Glutamatergic neuron (in vitro differentiated cells): ENCODE data around the gene IRS1. TPM values are rescaled to one million over a fixed set of nuclear protein-coding genes. Genes with fewer than 3 reads are reported as not detected.
"Not testable (repeated sequence)": the region's sequence is repeated elsewhere in the genome, so short reads cannot be mapped to it uniquely, and the experiment has no call there.

Source experiments
- DNase-seq: peaks from one replicate; pipeline ENCODE4 v3.0.0; 2022
- H3K27ac Mint-ChIP-seq: one replicate; pipeline ENCODE4 v1.8.0; 2020; ENCODE audit warnings: mild to moderate bottlenecking, mixed read lengths, inconsistent platforms; ENCODE audit not compliant: unreplicated experiment
- H3K27me3 Mint-ChIP-seq: one replicate; pipeline ENCODE4 v1.8.0; 2020; ENCODE audit warnings: mild to moderate bottlenecking, moderate library complexity, mixed read lengths, inconsistent platforms; ENCODE audit not compliant: unreplicated experiment
- H3K36me3 Mint-ChIP-seq: one replicate; pipeline ENCODE4 v1.8.0; 2020; ENCODE audit warnings: mild to moderate bottlenecking, mixed read lengths, inconsistent platforms; ENCODE audit not compliant: unreplicated experiment
- H3K4me1 Mint-ChIP-seq: one replicate; pipeline ENCODE4 v1.8.0; 2020; ENCODE audit warnings: mild to moderate bottlenecking, low read depth, mixed read lengths, inconsistent platforms; ENCODE audit not compliant: unreplicated experiment
- H3K4me3 Mint-ChIP-seq: one replicate; pipeline ENCODE4 v1.8.0; 2020; ENCODE audit warnings: mild to moderate bottlenecking, mixed read lengths, inconsistent platforms; ENCODE audit not compliant: unreplicated experiment
- H3K9me3 Mint-ChIP-seq: one replicate; pipeline ENCODE4 v1.8.0; 2020; ENCODE audit warnings: mild to moderate bottlenecking, moderate library complexity, mixed read lengths, inconsistent platforms; ENCODE audit not compliant: unreplicated experiment
- CTCF ChIP-seq: fragments of 200-600 bp; sonication (generic); IDR thresholded peaks from one replicate; pipeline ENCODE4 v1.5.0; 2021; ENCODE audit not compliant: partially characterized antibody, unreplicated experiment
- total RNA-seq: library from RNA; stranded (reverse); fragmentation: NEBNext Ultra II Directional; extraction: Animal tissue kit (Norgen Biotek cat#: 25700); gene quantifications from one replicate; pipeline ENCODE4 v1.2.1, GENCODE V29; 2021; ENCODE audit not compliant: unreplicated experiment

Gene IRS1
- total RNA-seq, 1 donor from 2014 or later, result 8.1 TPM

GRCh38 chr2:226837787-226838603 is 38.4 kb upstream of the IRS1 start:
- no peaks in the 10 kb centered on the region for H3K36me3 Mint-ChIP-seq
- no peak for TF ChIP-seq CTCF
- H3K27me3 Mint-ChIP-seq, result no peaks in the 10 kb centered on the region
- H3K4me1 Mint-ChIP-seq, result peaks cover 25% of the 10 kb centered on the region
- H3K9me3 Mint-ChIP-seq, result peaks cover 1% of the 10 kb centered on the region
- DNase-seq, result no peak
- H3K4me3 Mint-ChIP-seq, result peak overlapping the region; percentile 97
- H3K27ac Mint-ChIP-seq, result no peak overlapping the region

- peaks cover 25% of the 10 kb centered on the region for H3K4me1 Mint-ChIP-seq
- DNase-seq, result no peak
- peaks cover 1% of the 10 kb centered on the region for H3K9me3 Mint-ChIP-seq
- no peak for TF ChIP-seq CTCF
- peak overlapping the region; percentile 97 for H3K4me3 Mint-ChIP-seq
- H3K27ac Mint-ChIP-seq, result no peak overlapping the region
- H3K36me3 Mint-ChIP-seq, result no peaks in the 10 kb centered on the region
- no peaks in the 10 kb centered on the region for H3K27me3 Mint-ChIP-seq
Measured at GRCh38 chr2:226837334-226837733, 37.7 kb upstream of the IRS1 start.

- peaks cover 1% of the 10 kb centered on the region for H3K9me3 Mint-ChIP-seq
- H3K4me1 Mint-ChIP-seq, result peaks cover 25% of the 10 kb centered on the region
- no peak for DNase-seq
- H3K27me3 Mint-ChIP-seq, result no peaks in the 10 kb centered on the region
- no peak for TF ChIP-seq CTCF
- H3K27ac Mint-ChIP-seq, result peak overlapping the region; percentile 94
- H3K36me3 Mint-ChIP-seq, result no peaks in the 10 kb centered on the region
- peak overlapping the region; percentile 97 for H3K4me3 Mint-ChIP-seq
Measured at GRCh38 chr2:226836548-226836885, 36.9 kb upstream of the IRS1 start.

DNA sequence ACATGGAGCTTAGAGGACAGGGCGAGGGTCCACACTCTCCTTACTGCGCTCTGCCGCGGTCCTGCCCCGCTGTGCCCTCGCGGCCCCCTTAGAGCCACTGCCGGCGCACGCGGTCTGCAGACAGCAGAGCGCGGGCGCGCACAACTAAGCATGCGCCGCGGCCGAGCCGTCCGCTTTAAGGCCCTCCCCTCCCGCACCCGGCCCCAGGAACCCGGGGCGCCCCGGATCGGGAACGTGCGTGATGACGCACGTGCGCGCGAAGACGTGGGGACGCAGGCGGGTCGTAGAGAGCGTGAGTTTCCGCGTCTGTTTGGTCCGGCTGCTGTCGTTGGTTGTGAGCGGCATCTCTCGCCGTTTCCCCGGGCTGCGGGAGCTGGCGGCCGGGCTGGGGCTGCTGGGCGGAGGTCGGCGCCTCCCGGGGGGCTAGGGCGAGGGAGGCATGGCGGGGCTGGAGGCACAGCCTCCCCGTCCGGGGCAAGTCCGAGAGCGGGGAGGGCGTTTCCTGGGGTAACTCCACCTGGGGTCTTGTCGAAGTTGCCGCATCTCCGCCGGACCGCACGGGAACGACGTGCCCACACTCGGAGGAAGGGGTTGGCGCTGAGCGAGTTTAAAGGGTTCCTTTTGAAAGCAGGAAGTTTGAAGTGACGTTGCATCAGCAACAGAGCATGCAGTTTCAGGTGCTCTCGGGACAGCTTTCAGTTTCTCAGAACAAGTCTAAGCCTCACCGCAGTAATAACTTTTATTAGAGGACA is 36.4 kb upstream of the IRS1 start, which contains the start of gene RHBDD1:
Gene RHBDD1 (plus strand): TSS at position 259 of the 752 bp plus-strand sequence. CDS start 28,640 bp downstream, outside the sequence.
- TF ChIP-seq CTCF, result no peak
- no peaks in the 10 kb centered on the region for H3K27me3 Mint-ChIP-seq
- H3K36me3 Mint-ChIP-seq, result no peaks in the 10 kb centered on the region

DNA sequence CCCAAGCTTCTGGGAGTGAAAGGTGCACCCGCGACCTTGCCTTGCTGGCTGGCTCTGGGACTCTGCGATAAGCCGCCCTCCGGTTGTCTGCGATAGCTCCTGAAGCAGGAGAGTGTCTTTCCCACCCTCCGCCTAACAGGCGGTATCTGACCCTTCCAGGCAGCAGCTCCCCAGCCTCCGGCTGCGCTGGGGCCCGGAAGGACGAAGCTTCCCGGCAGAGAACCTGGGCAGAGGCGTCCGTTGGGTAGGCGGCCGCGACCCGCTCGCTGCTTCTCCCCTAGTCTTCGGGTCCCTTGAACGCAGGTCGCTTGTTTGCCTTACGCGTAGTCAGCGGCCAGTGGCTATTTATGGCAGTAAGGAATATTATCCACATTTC is 35.8 kb upstream of the IRS1 start:
- Mint-ChIP-seq H3K27me3 (no peaks in the 10 kb centered on the region), H3K27ac (peak overlapping the region; percentile 94), H3K9me3 (peaks cover 1% of the 10 kb centered on the region), H3K4me3 (peak overlapping the region; percentile 97), H3K4me1 (peaks cover 23% of the 10 kb centered on the region), H3K36me3 (no peaks in the 10 kb centered on the region)
- peak; percentile 63 for DNase-seq
- no peak for TF ChIP-seq CTCF

More for the DNA sequence above, 36.4 kb upstream of the IRS1 start, which contains the start of gene RHBDD1:
- Mint-ChIP-seq H3K4me3 (peak within 1 kb of the TSS; percentile 97), H3K9me3 (peaks cover 1% of the 10 kb centered on the region), H3K27ac (peak within 1 kb of the TSS; percentile 94), H3K4me1 (peaks cover 25% of the 10 kb centered on the region)
- DNase-seq, result peak; percentile 96

GRCh38 chr2:226834880-226835279 is 35.3 kb upstream of the IRS1 start:
- Mint-ChIP-seq H3K4me3 (peak overlapping the region; percentile 97), H3K27ac (peak overlapping the region; percentile 94), H3K4me1 (peaks cover 19% of the 10 kb centered on the region)
- not testable (repeated sequence) for DNase-seq, H3K9me3 Mint-ChIP-seq, H3K27me3 Mint-ChIP-seq, H3K36me3 Mint-ChIP-seq
